GM06990 (cell line): ENCODE measurements around the gene PWP2.

Experiments used
- DNase-seq: peaks from one replicate; pipeline ENCODE4 v3.0.0-alpha.2; 2011; ENCODE audit not compliant: insufficient read length; ENCODE audit errors: extremely low read depth
- H3K27me3 ChIP-seq: replicated peaks from 2 replicates; pipeline ENCODE4 v1.6.0; 2011; ENCODE audit warnings: low read length; ENCODE audit not compliant: control insufficient read depth, insufficient read depth
- H3K36me3 ChIP-seq: 2 replicates; pipeline ENCODE4 v1.5.1; 2011; ENCODE audit warnings: low read length; ENCODE audit not compliant: control insufficient read depth, insufficient read depth
- H3K4me3 ChIP-seq: replicated peaks from 2 replicates; pipeline ENCODE4 v1.5.1; 2011; ENCODE audit warnings: low read depth, mild to moderate bottlenecking, control low read depth, low read length
- CTCF ChIP-seq: IDR thresholded peaks from 2 replicates; pipeline ENCODE4 v1.5.1; 2011; ENCODE audit warnings: low read length, control low read depth, mild to moderate bottlenecking, inconsistent platforms; ENCODE audit not compliant: insufficient read depth, poor library complexity, severe bottlenecking

Gene PWP2

DNA sequence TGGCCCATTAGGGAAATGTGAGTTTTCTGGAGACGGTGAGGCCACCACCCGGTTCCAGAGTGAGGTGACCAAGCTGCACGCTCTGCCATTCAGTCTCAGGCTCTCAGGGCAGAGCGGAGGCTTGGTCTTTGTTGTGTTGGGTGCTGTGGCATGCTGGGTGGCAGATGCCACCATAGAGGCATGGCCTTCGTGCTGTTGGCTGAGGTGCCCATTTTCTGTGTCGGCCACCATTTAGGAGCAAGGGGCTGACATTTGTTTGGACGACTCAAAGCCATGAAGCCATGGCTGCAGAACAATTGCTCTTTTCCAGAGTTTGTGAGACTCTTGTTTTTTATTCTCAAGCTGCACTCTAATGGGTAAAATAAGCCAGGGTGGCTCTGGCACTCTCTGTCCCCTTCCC lies 36.8 kb upstream of the PWP2 start:
- no peak for TF ChIP-seq CTCF

DNA sequence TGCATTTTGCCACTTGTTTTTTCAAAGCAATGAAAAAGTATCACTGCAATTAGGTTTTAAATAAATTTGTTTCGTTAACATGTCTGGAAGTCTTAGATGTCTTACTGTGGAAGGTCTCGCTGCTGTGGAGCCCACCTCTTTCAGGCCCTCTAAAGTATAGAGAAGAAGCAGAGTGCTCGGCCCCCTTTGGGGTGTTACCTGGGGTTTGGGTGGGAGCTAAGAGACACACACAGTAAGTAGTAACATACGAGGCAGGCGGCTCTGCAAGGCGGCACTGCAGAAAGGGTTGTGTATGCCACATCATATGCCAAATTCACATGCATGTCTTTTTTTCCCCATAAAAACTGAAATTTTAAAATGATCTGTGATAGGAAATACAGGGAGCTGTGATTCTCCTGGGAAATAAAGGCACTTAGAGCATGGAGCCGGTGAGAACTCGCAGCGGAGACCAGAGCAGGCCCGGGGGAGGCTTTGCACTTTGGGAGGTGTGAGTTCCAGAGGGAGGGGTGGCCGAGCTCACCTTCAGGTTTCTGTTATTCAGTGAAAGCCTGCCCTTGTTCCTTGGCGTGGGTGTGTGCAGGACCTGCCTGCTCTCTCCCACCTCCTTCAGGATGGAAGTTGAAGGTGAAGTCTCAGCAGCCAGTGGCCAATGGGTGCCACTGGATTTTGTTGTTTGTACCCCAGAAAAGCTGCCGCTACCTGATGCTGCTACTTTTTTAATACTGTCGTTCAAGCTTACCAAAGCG lies 35.7 kb upstream of the PWP2 start:
- no peak for TF ChIP-seq CTCF
- Histone ChIP-seq H3K27me3 (no peaks in the 10 kb centered on the region), H3K4me3 (no peak overlapping the region), H3K36me3 (peaks cover 32% of the 10 kb centered on the region)
- no peak for DNase-seq

More for the DNA sequence above, 36.8 kb upstream of the PWP2 start:
- Histone ChIP-seq H3K4me3 (no peak overlapping the region), H3K36me3 (peaks cover 30% of the 10 kb centered on the region), H3K27me3 (no peaks in the 10 kb centered on the region)
- DNase-seq = no peak

- TF ChIP-seq CTCF = no peak
- Histone ChIP-seq H3K4me3 (no peak overlapping the region), H3K36me3 (peaks cover 32% of the 10 kb centered on the region), H3K27me3 (no peaks in the 10 kb centered on the region)
- DNase-seq = no peak
These were observed 35.1 kb upstream of the PWP2 start for GRCh38 chr21:44072111-44072510.

GRCh38 chr21:44074315-44074958 lies 32.8 kb upstream of the PWP2 start:
- Histone ChIP-seq H3K36me3 (peaks cover 30% of the 10 kb centered on the region), H3K4me3 (no peak overlapping the region), H3K27me3 (no peaks in the 10 kb centered on the region)
- no peak for DNase-seq
- TF ChIP-seq CTCF = no peak

GRCh38 chr21:44076316-44076715 lies 30.9 kb upstream of the PWP2 start:
- Histone ChIP-seq H3K27me3 (no peaks in the 10 kb centered on the region), H3K4me3 (no peak overlapping the region), H3K36me3 (peaks cover 26% of the 10 kb centered on the region)
- DNase-seq = no peak
- TF ChIP-seq CTCF = no peak
